ENCODE measurements around the gene ARL14EP. TPM values are rescaled to one million over a fixed set of nuclear protein-coding genes. Genes with fewer than 3 reads are reported as not detected.

ARL14EP gene
- total and polyA plus RNA-seq, 12 donors: 10.1 to 43.5 (median 30.5) TPM

GRCh38 chr11:30281476-30282288 is 41.2 kb upstream of the ARL14EP start:
- Histone ChIP-seq H3K27me3 (no peaks in the 10 kb centered on the region), H3K4me1 (no peaks in the 10 kb centered on the region), H3K4me3 (no peak overlapping the region), H3K36me3 (no peaks in the 10 kb centered on the region), H3K27ac (no peak overlapping the region), H3K9me3 (no peaks in the 10 kb centered on the region)
- 65 to 71% methylated on average over 7 of the region's 7 CpGs for WGBS, 2 donors
- DNase-seq: no peak
- intact Hi-C loops (cut with DNase I): no loop called here
- TF ChIP-seq CTCF (IDR thresholded peaks at IDR 0.05): no peak
- no peak for ATAC-seq

- ATAC-seq (no peak), DNase-seq (no peak)
- Histone ChIP-seq H3K27me3 (no peaks in the 10 kb centered on the region), H3K4me1 (no peaks in the 10 kb centered on the region), H3K9me3 (no peaks in the 10 kb centered on the region), H3K27ac (no peak overlapping the region), H3K36me3 (no peaks in the 10 kb centered on the region), H3K4me3 (no peak overlapping the region)
- 69 to 80% methylated on average over 3 of the region's 3 CpGs for WGBS, 2 donors
- TF ChIP-seq CTCF (IDR thresholded peaks at IDR 0.05): no peak
- intact Hi-C loops (cut with DNase I): no loop called here
Observed at GRCh38 chr11:30282289-30282631, 40.6 kb upstream of the ARL14EP start.

GRCh38 chr11:30284836-30285235 is 38.1 kb upstream of the ARL14EP start:
- no peak for DNase-seq
- H3K27me3 ChIP-seq: no peaks in the 10 kb centered on the region
- no peak overlapping the region for H3K4me3 ChIP-seq
- intact Hi-C loops (cut with DNase I): no loop called here
- TF ChIP-seq CTCF (IDR thresholded peaks at IDR 0.05): no peak
- H3K27ac ChIP-seq: no peak overlapping the region
- H3K4me1 ChIP-seq: no peaks in the 10 kb centered on the region
- no peak for ATAC-seq
- H3K36me3 ChIP-seq: no peaks in the 10 kb centered on the region
- WGBS, 2 donors: 81% methylated on average over 3 of the region's 3 CpGs
- H3K9me3 ChIP-seq: no peaks in the 10 kb centered on the region

GRCh38 chr11:30285416-30286121 is 37.3 kb upstream of the ARL14EP start:
- H3K27ac ChIP-seq: no peak overlapping the region
- ATAC-seq: no peak
- H3K4me1 ChIP-seq: no peaks in the 10 kb centered on the region
- H3K4me3 ChIP-seq: no peak overlapping the region
- no peak for DNase-seq
- TF ChIP-seq CTCF (IDR thresholded peaks at IDR 0.05): no peak
- no peaks in the 10 kb centered on the region for H3K9me3 ChIP-seq
- intact Hi-C loops (cut with DNase I): no loop called here
- WGBS, 2 donors: 73 to 80% methylated on average over 3 of the region's 3 CpGs
- H3K36me3 ChIP-seq: no peaks in the 10 kb centered on the region
- H3K27me3 ChIP-seq: peaks cover 0 to 4% (median 0%) of the 10 kb centered on the region in 7 donors
